Thyroid gland (tissue), 4 donors: ENCODE results near the gene MICAL3. TPM values are rescaled to one million over a fixed set of nuclear protein-coding genes. Genes with fewer than 3 reads are reported as not detected.
A peak's percentile ranks its signal among the peaks of the same experiment; 100 is the strongest.

ENCODE experiments used
- DNase-seq, 2 donors: peaks; one replicate each; pipeline ENCODE4 v3.0.0-alpha.2; 2019
- H3K27ac ChIP-seq, 3 donors: fragments of 200-600 bp; sonication (generic); 1 replicate in 2 of 3; 2 replicates in 1 of 3; pipeline ENCODE4 v1.5.1; 2016 to 2019; ENCODE audit warnings: mild to moderate bottlenecking in 1 of 3, moderate library complexity in 1 of 3
- H3K27me3 ChIP-seq: fragments of 200-600 bp; sonication (generic); one replicate; pipeline ENCODE4 v1.5.1; 2019
- H3K36me3 ChIP-seq, 2 donors: fragments of 200-600 bp; sonication (generic); one replicate each; pipeline ENCODE4 v1.5.1; 2016 to 2019
- H3K4me1 ChIP-seq, 2 donors: fragments of 200-600 bp; sonication (generic); one replicate each; pipeline ENCODE4 v1.5.1; 2017 to 2019
- H3K4me3 ChIP-seq, 3 donors: fragments of 200-600 bp; sonication (generic); replicated peaks in 1 of 3; 1 replicate in 2 of 3; 2 replicates in 1 of 3; pipeline ENCODE4 v1.5.1; 2016; ENCODE audit warnings: mild to moderate bottlenecking in 1 of 3
- H3K9me3 ChIP-seq: fragments of 200-600 bp; sonication (generic); one replicate; pipeline ENCODE4 v1.5.1; 2017
- POLR2A ChIP-seq, 2 donors: fragments of 450-650 bp; IDR thresholded peaks; one replicate each; pipeline ENCODE4 v1.6.1; 2017; ENCODE audit warnings: antibody characterized with exemption in 2 of 2, mild to moderate bottlenecking in 2 of 2, moderate library complexity in 1 of 2
- WGBS, 2 donors: methylation state at CpG; one replicate each; pipeline ENCODE4 v1.1.5; 2017; 5-methylcytosine and 5-hydroxymethylcytosine counted together
- intact Hi-C: fragments of 100-400 bp; cut with DNase I; formaldehyde crosslinking; loops from one replicate; pipeline ENCODE4 v1.15.1; 2023
- total RNA-seq, 4 donors: library from RNA; depleted of rRNA; stranded (reverse); fragments of >200 nt; gene quantifications; one replicate each; pipeline ENCODE4 v1.2.3, GENCODE V29; 2016
- TF ChIP-seq, protein P1 (sequence below), 6 experiments: fragments of 200-600 bp in 3 of 6; fragments of 450-650 bp in 3 of 6; sonication (generic) in 3 of 6; IDR thresholded peaks; one replicate each; pipeline ENCODE4 v1.5.1; 2016 to 2019; ENCODE audit warnings: antibody characterized with exemption in 6 of 6, mild to moderate bottlenecking in 2 of 6, inconsistent platforms in 1 of 6, moderate library complexity in 1 of 6

Gene MICAL3
- total RNA-seq, 4 donors from 2014 or later, result 31.8 to 53.8 (median 43.6) TPM

DNA sequence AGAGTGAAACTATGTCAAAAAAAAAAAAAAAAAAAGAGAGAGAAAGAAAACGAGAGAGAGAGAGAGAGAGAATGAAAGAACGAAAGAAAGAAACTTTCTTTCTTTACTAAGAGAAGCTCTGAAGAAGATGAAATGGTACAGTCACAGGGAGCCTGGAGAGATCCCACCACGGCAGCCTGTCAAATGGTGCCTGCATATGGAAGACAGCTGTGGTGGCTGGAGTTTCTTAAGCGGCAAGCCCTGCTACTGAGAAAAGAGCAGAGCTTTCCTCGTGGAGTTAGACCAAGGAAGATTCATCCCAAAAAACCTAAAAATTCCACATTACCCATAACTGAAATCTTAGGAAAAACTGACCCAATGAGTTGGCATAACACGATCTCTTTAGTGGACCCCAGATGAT lies 66.7 kb downstream of the MICAL3 start:
- Histone ChIP-seq H3K4me3 (no peak overlapping the region), H3K9me3 (no peaks in the 10 kb centered on the region), H3K27me3 (no peaks in the 10 kb centered on the region), H3K27ac (peak overlapping the region in 1 of 3 donors; percentile 26), H3K4me1 (peaks cover 21 to 38% of the 10 kb centered on the region in 2 donors), H3K36me3 (no peaks in the 10 kb centered on the region)
- intact Hi-C loops, result no loop called here
- 83 to 95% methylated on average over 6 of the region's 6 CpGs for WGBS, 2 donors
- DNase-seq, result no peak
- TF ChIP-seq POLR2A (IDR thresholded peaks at IDR 0.05), result no peak
- TF ChIP-seq, protein P1, sequence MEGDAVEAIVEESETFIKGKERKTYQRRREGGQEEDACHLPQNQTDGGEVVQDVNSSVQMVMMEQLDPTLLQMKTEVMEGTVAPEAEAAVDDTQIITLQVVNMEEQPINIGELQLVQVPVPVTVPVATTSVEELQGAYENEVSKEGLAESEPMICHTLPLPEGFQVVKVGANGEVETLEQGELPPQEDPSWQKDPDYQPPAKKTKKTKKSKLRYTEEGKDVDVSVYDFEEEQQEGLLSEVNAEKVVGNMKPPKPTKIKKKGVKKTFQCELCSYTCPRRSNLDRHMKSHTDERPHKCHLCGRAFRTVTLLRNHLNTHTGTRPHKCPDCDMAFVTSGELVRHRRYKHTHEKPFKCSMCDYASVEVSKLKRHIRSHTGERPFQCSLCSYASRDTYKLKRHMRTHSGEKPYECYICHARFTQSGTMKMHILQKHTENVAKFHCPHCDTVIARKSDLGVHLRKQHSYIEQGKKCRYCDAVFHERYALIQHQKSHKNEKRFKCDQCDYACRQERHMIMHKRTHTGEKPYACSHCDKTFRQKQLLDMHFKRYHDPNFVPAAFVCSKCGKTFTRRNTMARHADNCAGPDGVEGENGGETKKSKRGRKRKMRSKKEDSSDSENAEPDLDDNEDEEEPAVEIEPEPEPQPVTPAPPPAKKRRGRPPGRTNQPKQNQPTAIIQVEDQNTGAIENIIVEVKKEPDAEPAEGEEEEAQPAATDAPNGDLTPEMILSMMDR (IDR thresholded peaks at IDR 0.05), result no peak

DNA sequence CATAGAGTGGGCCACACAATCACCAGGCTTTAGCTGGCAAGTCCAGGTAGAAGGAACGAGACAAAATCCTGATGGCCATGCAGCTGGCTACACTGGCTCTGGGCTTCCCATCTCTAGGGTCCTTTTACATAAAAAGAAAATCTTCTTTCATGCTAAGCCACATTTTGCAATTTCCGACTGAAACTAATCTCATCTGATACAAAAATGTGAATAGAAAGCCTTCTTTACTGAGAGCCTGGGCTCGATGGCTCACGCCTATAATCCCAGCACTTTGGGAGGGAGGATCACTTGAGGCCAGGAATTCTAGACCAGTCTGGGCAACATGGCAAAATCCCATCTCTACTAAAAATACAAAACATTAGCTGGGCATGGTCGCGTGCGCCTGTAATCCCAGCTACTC lies 67.2 kb downstream of the MICAL3 start:
- no peak overlapping the region for H3K27ac ChIP-seq
- intact Hi-C loops, result no loop called here
- H3K4me1 ChIP-seq, result peaks cover 22 to 38% of the 10 kb centered on the region in 2 donors
- no peak overlapping the region for H3K4me3 ChIP-seq
- no peaks in the 10 kb centered on the region for H3K9me3 ChIP-seq
- DNase-seq, result no peak
- no peaks in the 10 kb centered on the region for H3K27me3 ChIP-seq
- TF ChIP-seq, protein P1 (IDR thresholded peaks at IDR 0.05), result no peak
- TF ChIP-seq POLR2A (IDR thresholded peaks at IDR 0.05), result no peak
- 90 to 96% methylated on average over 7 of the region's 7 CpGs for WGBS, 2 donors
- H3K36me3 ChIP-seq, result no peaks in the 10 kb centered on the region

GRCh38 chr22:17956630-17957029 lies 67.7 kb downstream of the MICAL3 start:
- WGBS, 2 donors, result 89 to 97% methylated on average over 9 of the region's 9 CpGs
- Histone ChIP-seq H3K4me3 (no peak overlapping the region), H3K4me1 (peaks cover 28 to 38% of the 10 kb centered on the region in 2 donors), H3K9me3 (no peaks in the 10 kb centered on the region), H3K36me3 (no peaks in the 10 kb centered on the region), H3K27me3 (no peaks in the 10 kb centered on the region), H3K27ac (no peak overlapping the region)
- intact Hi-C loops, result no loop called here
- TF ChIP-seq, protein P1 (IDR thresholded peaks at IDR 0.05), result no peak
- TF ChIP-seq POLR2A (IDR thresholded peaks at IDR 0.05), result no peak
- DNase-seq, result no peak

DNA sequence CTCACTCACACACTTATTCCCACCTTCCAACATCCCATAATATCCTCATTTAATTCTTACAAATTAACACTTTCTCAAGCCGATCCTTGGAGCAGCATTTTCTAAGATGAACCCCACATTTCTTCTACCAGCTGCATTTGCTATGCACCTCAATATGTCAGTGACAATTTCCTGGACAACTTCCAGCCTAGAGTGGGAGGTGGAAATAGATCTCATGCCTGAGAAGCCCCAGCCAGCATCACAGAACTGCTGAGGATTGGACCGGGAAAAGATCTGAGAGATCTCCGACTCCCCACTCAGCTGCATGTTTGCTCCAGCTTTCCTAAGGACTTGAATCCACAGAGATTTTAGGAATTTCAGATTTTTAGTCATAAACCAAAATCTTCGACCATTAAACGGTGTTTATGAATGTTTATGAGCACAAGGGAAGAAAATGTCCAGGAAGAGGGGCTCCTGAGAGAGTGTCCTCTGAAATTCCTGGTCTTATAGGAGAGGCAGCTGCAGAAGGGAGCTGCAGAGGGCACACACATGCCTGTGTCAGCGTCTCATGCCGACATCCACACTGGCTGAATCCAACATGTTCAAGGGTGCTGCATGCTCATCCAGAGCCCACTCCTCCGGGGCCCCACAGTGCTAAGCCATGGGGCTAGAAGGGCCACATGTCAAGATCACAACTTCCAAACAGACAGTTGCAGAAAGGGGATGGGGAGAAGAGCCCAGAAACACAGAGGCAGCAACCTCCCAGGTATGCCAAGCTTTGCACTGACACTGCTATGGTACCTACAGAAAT lies 68.6 kb downstream of the MICAL3 start:
- H3K4me3 ChIP-seq, result no peak overlapping the region
- H3K36me3 ChIP-seq, result no peaks in the 10 kb centered on the region
- WGBS, 2 donors, result 76 to 83% methylated on average over 8 of the region's 8 CpGs
- no peak for TF ChIP-seq POLR2A (IDR thresholded peaks at IDR 0.05)
- TF ChIP-seq, protein P1 (IDR thresholded peaks at IDR 0.05), result no peak
- intact Hi-C loops, result no loop called here
- peaks cover 23 to 38% of the 10 kb centered on the region in 2 donors for H3K4me1 ChIP-seq
- no peaks in the 10 kb centered on the region for H3K9me3 ChIP-seq
- no peak for DNase-seq
- no peak overlapping the region for H3K27ac ChIP-seq
- no peaks in the 10 kb centered on the region for H3K27me3 ChIP-seq

DNA sequence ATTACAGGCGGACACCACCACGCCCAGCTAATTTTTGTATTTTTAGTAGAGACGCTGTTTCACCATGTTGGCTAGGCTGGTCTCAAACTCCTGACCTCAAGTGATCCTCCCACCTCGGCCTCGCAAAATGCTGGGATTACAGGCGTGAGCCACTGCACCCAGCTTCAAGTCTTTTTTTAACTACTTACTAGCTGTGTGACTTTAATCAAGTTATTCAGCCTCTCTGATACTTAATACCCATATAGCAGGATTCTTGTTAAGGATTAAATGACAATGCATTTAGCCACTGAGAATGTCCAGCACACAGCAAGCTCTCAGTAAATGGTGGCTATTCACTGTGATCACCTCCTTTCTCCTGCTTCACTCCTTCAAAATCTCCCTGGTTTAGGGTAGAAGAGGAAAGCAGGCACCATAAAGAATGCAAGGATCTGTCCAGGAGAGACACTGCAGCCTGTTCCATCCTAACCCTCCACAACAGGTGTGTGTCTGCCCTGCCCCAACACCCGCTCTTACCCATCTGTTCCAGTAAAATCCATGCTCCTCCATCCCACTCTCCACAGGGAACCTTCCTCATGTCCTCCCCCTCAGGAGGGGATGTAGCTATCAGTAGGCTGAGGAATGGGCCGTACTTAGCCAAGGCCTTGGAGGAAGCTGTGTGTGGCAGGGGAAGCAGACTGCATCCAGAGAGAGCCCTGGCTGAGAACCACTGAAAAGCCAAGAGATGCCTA lies 69.3 kb downstream of the MICAL3 start:
- no peaks in the 10 kb centered on the region for H3K9me3 ChIP-seq
- DNase-seq, result no peak
- no peaks in the 10 kb centered on the region for H3K27me3 ChIP-seq
- peaks cover 19 to 33% of the 10 kb centered on the region in 2 donors for H3K4me1 ChIP-seq
- H3K27ac ChIP-seq, result no peak overlapping the region
- 92 to 95% methylated on average over 8 of the region's 8 CpGs for WGBS, 2 donors
- TF ChIP-seq, protein P1 (IDR thresholded peaks at IDR 0.05), result no peak
- no peak for TF ChIP-seq POLR2A (IDR thresholded peaks at IDR 0.05)
- H3K4me3 ChIP-seq, result no peak overlapping the region
- H3K36me3 ChIP-seq, result no peaks in the 10 kb centered on the region
- intact Hi-C loops, result no loop called here
